Measurements from ENCODE around the gene HLA-DRA.
"Not testable (repeated sequence)": the region's sequence is repeated elsewhere in the genome, so short reads cannot be mapped to it uniquely, and the experiment has no call there.

Gene HLA-DRA

DNA sequence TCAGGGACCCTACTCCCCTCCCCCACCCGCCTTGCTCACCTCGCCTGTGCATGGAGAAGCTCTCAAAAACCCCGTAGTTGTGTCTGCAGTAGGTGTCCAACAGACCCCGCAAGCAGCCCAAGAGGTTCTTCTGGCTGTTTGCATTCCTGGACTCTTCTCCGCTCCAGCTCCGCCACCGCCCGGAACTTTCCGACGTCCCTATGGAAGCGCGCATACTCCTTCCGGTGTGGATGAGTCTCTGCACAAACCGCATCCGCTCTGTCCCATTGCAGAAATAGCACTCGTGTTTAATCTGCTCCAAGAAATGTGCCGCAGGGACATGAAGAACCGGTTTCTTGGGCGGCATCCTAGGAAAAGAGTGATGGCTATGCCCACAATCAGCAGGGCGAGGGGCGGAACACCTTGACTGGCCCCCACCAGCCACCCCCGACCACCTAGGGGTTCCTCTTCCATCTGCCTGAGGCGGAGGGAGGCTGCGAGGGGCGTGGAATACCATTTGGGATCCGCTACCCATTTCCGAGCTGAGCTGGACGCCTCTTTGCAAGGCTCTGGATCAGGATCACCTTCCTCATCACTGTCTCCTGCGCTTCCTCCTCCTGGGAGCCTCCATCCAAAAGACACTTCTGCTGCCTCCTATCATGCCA lies 20.2 kb downstream of the HLA-DRA start:
- Histone ChIP-seq H3K27me3 (ENCODE audit: insufficient read depth, low read depth, severe bottlenecking) (peaks cover 81% of the 10 kb centered on the region), H3K27ac (no peak overlapping the region), H3K9me3 (ENCODE audit: severe bottlenecking) (peaks cover 2% of the 10 kb centered on the region), H3K4me3 (ENCODE audit: low read depth, low read length) (no peak overlapping the region), H3K36me3 (no peaks in the 10 kb centered on the region)
- no peak for DNase-seq
- TF ChIP-seq, protein P1, sequence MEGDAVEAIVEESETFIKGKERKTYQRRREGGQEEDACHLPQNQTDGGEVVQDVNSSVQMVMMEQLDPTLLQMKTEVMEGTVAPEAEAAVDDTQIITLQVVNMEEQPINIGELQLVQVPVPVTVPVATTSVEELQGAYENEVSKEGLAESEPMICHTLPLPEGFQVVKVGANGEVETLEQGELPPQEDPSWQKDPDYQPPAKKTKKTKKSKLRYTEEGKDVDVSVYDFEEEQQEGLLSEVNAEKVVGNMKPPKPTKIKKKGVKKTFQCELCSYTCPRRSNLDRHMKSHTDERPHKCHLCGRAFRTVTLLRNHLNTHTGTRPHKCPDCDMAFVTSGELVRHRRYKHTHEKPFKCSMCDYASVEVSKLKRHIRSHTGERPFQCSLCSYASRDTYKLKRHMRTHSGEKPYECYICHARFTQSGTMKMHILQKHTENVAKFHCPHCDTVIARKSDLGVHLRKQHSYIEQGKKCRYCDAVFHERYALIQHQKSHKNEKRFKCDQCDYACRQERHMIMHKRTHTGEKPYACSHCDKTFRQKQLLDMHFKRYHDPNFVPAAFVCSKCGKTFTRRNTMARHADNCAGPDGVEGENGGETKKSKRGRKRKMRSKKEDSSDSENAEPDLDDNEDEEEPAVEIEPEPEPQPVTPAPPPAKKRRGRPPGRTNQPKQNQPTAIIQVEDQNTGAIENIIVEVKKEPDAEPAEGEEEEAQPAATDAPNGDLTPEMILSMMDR (IDR thresholded peaks at IDR 0.05; ENCODE audit: low read depth, low read length), result no peak

DNA sequence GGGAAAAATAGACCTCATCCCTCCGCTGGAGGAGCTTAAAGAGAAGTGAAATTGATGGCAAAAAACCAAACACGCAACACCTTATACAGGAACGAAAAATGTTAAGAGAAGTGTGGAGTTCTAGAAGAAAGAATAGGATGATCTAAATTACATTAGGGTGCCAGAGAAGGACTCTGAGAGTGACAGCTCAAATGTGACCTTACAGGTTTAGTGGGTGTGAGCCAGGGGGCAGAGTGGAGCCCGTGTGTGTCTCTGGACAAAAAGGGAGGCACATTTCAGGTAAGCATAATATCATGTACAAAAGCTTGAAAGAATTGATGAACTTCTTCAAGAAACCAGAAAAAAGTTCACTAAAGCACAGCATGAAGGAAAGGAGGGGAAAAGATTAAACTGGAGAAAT lies 20.8 kb downstream of the HLA-DRA start:
- no peak for DNase-seq
- H3K27ac ChIP-seq, result no peak overlapping the region

DNA sequence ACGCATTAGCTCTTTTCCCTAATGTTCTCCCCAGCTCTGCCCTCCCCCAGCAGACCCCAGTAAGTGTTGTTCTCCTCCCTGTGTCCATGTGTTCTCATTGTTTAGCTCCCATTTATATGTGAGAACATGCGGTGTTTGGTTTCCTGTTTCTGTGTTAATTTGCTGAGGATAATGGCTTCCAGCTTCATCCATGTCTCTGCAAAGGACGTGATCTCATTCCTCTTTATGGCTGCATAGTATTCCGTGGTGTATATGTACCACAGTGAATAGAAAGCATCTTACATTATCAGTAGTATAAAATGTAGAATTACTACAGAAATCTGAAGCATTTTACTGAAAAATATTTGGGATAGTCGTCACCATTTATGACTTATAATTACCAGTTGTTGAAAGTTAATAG lies 21.8 kb downstream of the HLA-DRA start:
- Histone ChIP-seq H3K27me3 (ENCODE audit: insufficient read depth, low read depth, severe bottlenecking) (peaks cover 75% of the 10 kb centered on the region), H3K4me3 (ENCODE audit: low read depth, low read length) (no peak overlapping the region), H3K27ac (no peak overlapping the region), H3K36me3 (no peaks in the 10 kb centered on the region), H3K9me3 (ENCODE audit: severe bottlenecking) (peaks cover 2% of the 10 kb centered on the region)
- DNase-seq, result no peak
- TF ChIP-seq, protein P1 (IDR thresholded peaks at IDR 0.05; ENCODE audit: low read depth, low read length), result no peak

More for the DNA sequence above, 20.8 kb downstream of the HLA-DRA start:
- peaks cover 83% of the 10 kb centered on the region for H3K27me3 ChIP-seq (ENCODE audit: insufficient read depth, low read depth, severe bottlenecking)
- no peaks in the 10 kb centered on the region for H3K36me3 ChIP-seq
- peaks cover 2% of the 10 kb centered on the region for H3K9me3 ChIP-seq (ENCODE audit: severe bottlenecking)
- TF ChIP-seq, protein P1 (IDR thresholded peaks at IDR 0.05; ENCODE audit: low read depth, low read length), result 0 out of 2 replicates have a peak, but pooled peaks have one; percentile 8
- no peak overlapping the region for H3K4me3 ChIP-seq (ENCODE audit: low read depth, low read length)

DNA sequence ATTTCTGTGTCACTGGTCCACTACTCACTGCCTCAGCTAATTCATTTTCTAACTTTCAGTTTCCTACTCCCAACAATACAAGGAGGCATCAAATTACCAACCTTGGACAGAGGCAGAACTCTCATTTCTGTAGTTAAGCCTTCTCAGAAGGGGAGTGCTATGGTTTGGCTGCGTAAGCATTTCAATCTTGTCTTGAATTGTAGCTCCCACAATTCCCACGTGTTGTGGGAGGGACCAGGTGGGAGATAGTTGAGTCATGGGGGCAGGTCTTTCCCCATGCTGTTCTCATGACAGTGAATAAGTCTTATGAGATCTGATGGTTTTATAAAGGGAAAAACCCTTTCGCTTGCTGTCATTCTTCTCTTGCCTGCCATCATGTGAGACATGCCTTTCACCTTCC lies 22.9 kb downstream of the HLA-DRA start:
- DNase-seq, result no peak
- H3K9me3 ChIP-seq (ENCODE audit: severe bottlenecking), result peaks cover 3% of the 10 kb centered on the region
- TF ChIP-seq, protein P1 (IDR thresholded peaks at IDR 0.05; ENCODE audit: low read depth, low read length), result no peak
- H3K4me3 ChIP-seq (ENCODE audit: low read depth, low read length), result no peak overlapping the region
- H3K27me3 ChIP-seq (ENCODE audit: insufficient read depth, low read depth, severe bottlenecking), result peaks cover 66% of the 10 kb centered on the region
- no peak overlapping the region for H3K27ac ChIP-seq
- H3K36me3 ChIP-seq, result no peaks in the 10 kb centered on the region

DNA sequence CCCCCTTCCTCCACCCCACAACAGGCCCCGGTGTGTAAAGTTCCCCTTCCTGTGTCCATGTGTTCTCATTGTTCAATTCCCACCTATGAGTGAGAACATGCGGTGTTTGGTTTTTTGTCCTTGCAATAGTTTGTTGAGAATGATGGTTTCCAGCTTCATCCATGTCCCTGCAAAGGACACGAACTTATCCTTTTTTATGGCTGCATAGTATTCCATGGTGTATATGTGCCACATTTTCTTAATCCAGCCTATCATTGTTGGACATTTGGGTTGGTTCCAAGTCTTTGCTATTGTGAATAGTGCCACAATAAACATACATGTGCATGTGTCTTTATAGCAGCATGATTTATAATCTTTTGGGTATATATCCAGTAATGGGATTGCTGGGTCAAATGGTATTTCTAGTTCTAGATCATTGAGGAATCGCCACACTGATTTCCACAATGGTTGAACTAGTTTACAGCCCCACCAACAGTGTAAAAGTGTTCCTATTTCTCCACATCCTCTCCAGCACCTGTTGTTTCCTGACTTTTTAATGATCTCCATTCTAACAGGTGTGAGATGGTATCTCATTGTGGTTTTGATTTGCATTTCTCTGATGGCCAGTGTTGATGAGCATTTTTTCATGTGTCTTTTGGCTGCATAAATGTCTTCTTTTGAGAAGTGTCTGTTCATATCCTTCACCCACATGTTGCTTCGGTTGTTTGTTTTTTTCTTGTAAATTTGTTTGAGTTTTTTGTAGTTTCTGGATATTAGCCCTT lies 28.2 kb downstream of the HLA-DRA start:
- not testable (repeated sequence) for H3K9me3 ChIP-seq (ENCODE audit: severe bottlenecking); H3K27ac ChIP-seq; DNase-seq; H3K4me3 ChIP-seq (ENCODE audit: low read depth, low read length); H3K36me3 ChIP-seq
- H3K27me3 ChIP-seq (ENCODE audit: insufficient read depth, low read depth, severe bottlenecking), result peaks cover 44% of the 10 kb centered on the region

DNA sequence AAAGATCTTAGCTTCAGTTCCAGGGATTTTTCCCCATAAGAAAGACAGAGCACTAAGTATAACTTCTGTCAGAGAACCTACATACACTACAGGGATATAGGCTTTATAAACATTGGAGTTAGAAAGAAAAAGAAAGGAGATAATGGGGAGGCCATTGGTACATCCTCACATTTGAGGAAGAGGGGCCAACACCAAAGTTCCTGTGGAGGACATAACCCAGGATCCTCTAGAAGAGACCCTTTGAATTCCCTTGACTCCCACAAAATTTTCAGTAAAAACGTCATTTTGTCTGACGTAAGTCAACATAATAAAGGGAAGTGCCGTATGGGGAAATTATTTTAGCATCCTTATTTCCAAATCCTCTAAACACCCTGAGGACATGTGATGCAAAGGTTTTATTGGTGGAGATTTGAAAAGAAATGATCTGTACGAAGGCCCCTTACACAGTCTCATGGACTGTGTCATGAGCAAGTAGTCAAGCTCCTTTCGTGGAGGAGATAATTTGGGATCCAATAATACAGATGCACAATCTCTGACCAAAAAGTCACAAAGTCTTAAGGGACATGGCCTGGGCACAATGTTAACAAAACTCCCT lies 33.2 kb downstream of the HLA-DRA start:
- Histone ChIP-seq H3K27ac (no peak overlapping the region), H3K36me3 (no peaks in the 10 kb centered on the region), H3K27me3 (ENCODE audit: insufficient read depth, low read depth, severe bottlenecking) (peaks cover 61% of the 10 kb centered on the region), H3K4me3 (ENCODE audit: low read depth, low read length) (no peak overlapping the region), H3K9me3 (ENCODE audit: severe bottlenecking) (peaks cover 16% of the 10 kb centered on the region)
- DNase-seq, result no peak
- TF ChIP-seq, protein P1 (IDR thresholded peaks at IDR 0.05; ENCODE audit: low read depth, low read length), result no peak

DNA sequence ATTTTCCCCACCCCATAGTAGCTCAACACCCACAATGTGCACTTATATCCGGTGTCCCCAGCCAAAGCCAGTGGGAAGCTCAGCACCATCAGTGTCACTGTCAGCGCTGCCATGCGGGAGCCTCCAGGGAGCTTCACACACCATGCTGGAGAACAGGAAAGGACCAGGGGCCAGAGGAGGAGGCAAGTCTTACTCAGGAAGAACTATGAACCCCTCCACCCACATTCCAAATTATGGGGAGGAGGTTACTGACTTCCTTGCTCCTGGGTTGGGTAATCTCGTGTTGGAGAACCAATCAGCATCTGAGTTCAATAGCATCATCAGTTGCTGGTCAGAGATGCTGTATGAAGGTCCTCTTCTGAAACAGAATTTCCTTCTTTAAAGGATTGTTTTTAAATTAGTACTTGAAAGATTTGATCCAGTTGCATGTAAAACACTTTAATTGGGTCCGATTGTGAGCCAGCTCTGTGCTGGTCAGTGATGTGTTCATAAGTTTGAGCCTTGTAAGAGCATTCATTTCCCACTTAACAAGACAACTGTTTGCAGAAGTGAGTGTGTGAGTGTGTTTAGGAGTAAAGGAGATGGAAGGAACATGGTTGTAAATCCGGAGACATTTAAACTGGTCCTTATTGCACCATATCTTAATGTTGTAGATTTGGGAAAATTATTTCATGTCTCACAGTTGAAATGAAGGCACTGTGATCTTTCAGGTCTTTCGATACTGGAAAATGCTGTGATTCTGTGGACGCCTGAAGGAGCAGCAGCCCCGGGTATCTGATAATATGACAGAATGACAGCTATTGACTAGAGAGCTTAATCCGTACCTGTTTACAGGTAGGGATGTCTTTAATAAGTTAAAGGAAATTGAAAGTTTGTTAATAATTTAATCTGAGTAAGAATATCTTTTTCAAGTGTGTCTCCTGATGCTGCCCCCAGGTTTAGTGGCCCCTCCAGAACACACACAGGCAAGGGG lies 34.0 kb downstream of the HLA-DRA start:
- not testable (repeated sequence) for H3K27ac ChIP-seq; H3K4me3 ChIP-seq (ENCODE audit: low read depth, low read length); DNase-seq; H3K36me3 ChIP-seq
- Histone ChIP-seq H3K27me3 (ENCODE audit: insufficient read depth, low read depth, severe bottlenecking) (peaks cover 61% of the 10 kb centered on the region), H3K9me3 (ENCODE audit: severe bottlenecking) (peaks cover 19% of the 10 kb centered on the region)

Data from WERI-Rb-1 (cell line).